Spinal cord (tissue), 10 donors: Measurements from ENCODE around the gene NKAPL. TPM values are rescaled to one million over a fixed set of nuclear protein-coding genes. Genes with fewer than 3 reads are reported as not detected.

ENCODE experiments used
- DNase-seq, 6 donors: peaks; one replicate each; pipeline versions ENCODE4 v3.0.0 to v3.0.0-alpha.2; 2013 to 2015; ENCODE audit warnings: low spot score in 6 of 6, low read depth in 4 of 6
- H3K27ac ChIP-seq: one replicate; pipeline ENCODE4 v1.5.1; 2013; ENCODE audit warnings: low read depth, low read length, control low read depth
- H3K27me3 ChIP-seq: one replicate; pipeline ENCODE4 v1.6.1; 2013; ENCODE audit warnings: low read length; ENCODE audit not compliant: control insufficient read depth, insufficient read depth
- H3K36me3 ChIP-seq: one replicate; pipeline ENCODE4 v1.6.1; 2013; ENCODE audit warnings: low read length; ENCODE audit not compliant: control insufficient read depth, insufficient read depth
- H3K4me1 ChIP-seq: one replicate; pipeline ENCODE4 v1.6.1; 2013; ENCODE audit warnings: low read length; ENCODE audit not compliant: control insufficient read depth, insufficient read depth
- H3K4me3 ChIP-seq: one replicate; pipeline ENCODE4 v1.5.1; 2013; ENCODE audit warnings: low read depth, low read length, control low read depth
- H3K9me3 ChIP-seq: one replicate; pipeline ENCODE4 v1.6.1; 2013; ENCODE audit warnings: low read length; ENCODE audit not compliant: control insufficient read depth, insufficient read depth
- WGBS: methylation state at CpG from one replicate; pipeline ENCODE4 v1.1.5; 2013; ENCODE audit warnings: missing lambda C conversion rate; ENCODE audit not compliant: insufficient coverage; 5-methylcytosine and 5-hydroxymethylcytosine counted together
- polyA plus RNA-seq, 2 donors: library from polyadenylated mRNA; unstranded; fragments of 120-200 nt; gene quantifications; one replicate each; pipeline ENCODE4 v1.2.1, GENCODE V29; 2013; ENCODE audit not compliant: insufficient read length in 2 of 2
- total RNA-seq, 2 donors: library from RNA; depleted of rRNA in 1 of 2; stranded (reverse); fragments of 120-200 nt in 1 of 2; fragments of >200 nt in 1 of 2; gene quantifications; one replicate each; pipeline versions ENCODE4 v1.2.3 to v1.2.4, GENCODE V29; 2013 to 2014
- donor health status: healthy.

Gene NKAPL
- total and polyA plus RNA-seq, 4 donors = 1.8 to 3.3 (median 2.7) TPM

GRCh38 chr6:28245206-28245941 lies 13.7 kb upstream of the NKAPL start:
- no peaks in the 10 kb centered on the region for H3K9me3 ChIP-seq
- H3K4me3 ChIP-seq = no peak overlapping the region
- H3K27ac ChIP-seq = no peak overlapping the region
- peaks cover 28% of the 10 kb centered on the region for H3K36me3 ChIP-seq
- no peaks in the 10 kb centered on the region for H3K27me3 ChIP-seq
- no peak for DNase-seq
- H3K4me1 ChIP-seq = no peaks in the 10 kb centered on the region
- WGBS = 90% methylated on average over 6 of the region's 6 CpGs

- Histone ChIP-seq H3K9me3 (no peaks in the 10 kb centered on the region), H3K36me3 (peaks cover 24% of the 10 kb centered on the region), H3K27ac (no peak overlapping the region), H3K4me1 (peaks cover 12% of the 10 kb centered on the region), H3K27me3 (no peaks in the 10 kb centered on the region), H3K4me3 (no peak overlapping the region)
- 75% methylated on average over 1 of the region's 1 CpG for WGBS
- DNase-seq = no peak
These were observed 10.2 kb upstream of the NKAPL start for GRCh38 chr6:28248916-28249315.

GRCh38 chr6:28250747-28251146 lies 8.3 kb upstream of the NKAPL start:
- H3K4me3 ChIP-seq = no peak overlapping the region
- no peak for DNase-seq

GRCh38 chr6:28251661-28252008 lies 7.5 kb upstream of the NKAPL start:
- WGBS = under 1% methylated on average over 25 of the region's 25 CpGs
- DNase-seq = no peak
- peak overlapping the region; percentile 59 for H3K4me3 ChIP-seq
- H3K36me3 ChIP-seq = peaks cover 7% of the 10 kb centered on the region
- H3K27me3 ChIP-seq = no peaks in the 10 kb centered on the region
- H3K4me1 ChIP-seq = peaks cover 12% of the 10 kb centered on the region
- H3K9me3 ChIP-seq = no peaks in the 10 kb centered on the region
- peak overlapping the region; percentile 6 for H3K27ac ChIP-seq

More at GRCh38 chr6:28250747-28251146, 8.3 kb upstream of the NKAPL start:
- Histone ChIP-seq H3K36me3 (peaks cover 15% of the 10 kb centered on the region), H3K9me3 (no peaks in the 10 kb centered on the region), H3K27ac (no peak overlapping the region), H3K27me3 (no peaks in the 10 kb centered on the region), H3K4me1 (peaks cover 12% of the 10 kb centered on the region)
- no CpG with 5 or more reads among the region's 2 CpGs for WGBS

GRCh38 chr6:28252009-28252975 lies 6.8 kb upstream of the NKAPL start, which contains the start of gene ZKSCAN4:
TSS of gene ZKSCAN4 (minus strand) at chr6:28252269. CDS start at chr6:28251980, 289 bp downstream.
- H3K27me3 ChIP-seq = no peaks in the 10 kb centered on the region
- H3K4me1 ChIP-seq = peaks cover 12% of the 10 kb centered on the region
- 3% methylated on average over 8 of the region's 14 CpGs for WGBS
- H3K4me3 ChIP-seq = peak within 1 kb of the TSS; percentile 59
- no peaks in the 10 kb centered on the region for H3K9me3 ChIP-seq
- H3K27ac ChIP-seq = peak within 1 kb of the TSS; percentile 21
- peaks cover 5% of the 10 kb centered on the region for H3K36me3 ChIP-seq
- peak; percentile 90 to 99 (median 92) for DNase-seq

GRCh38 chr6:28254121-28254519 lies 5.0 kb upstream of the NKAPL start:
- H3K4me1 ChIP-seq = peaks cover 18% of the 10 kb centered on the region
- H3K36me3 ChIP-seq = no peaks in the 10 kb centered on the region
- WGBS = 87% methylated on average over 1 of the region's 1 CpG
- H3K4me3 ChIP-seq = no peak overlapping the region
- H3K9me3 ChIP-seq = no peaks in the 10 kb centered on the region
- H3K27me3 ChIP-seq = peaks cover under 1% of the 10 kb centered on the region
- no peak overlapping the region for H3K27ac ChIP-seq
- DNase-seq = no peak

- peaks cover 3% of the 10 kb centered on the region for H3K27me3 ChIP-seq
- DNase-seq = no peak
- WGBS = no CpG with 5 or more reads among the region's 1 CpG
These were observed 2.1 kb upstream of the NKAPL start for GRCh38 chr6:28257042-28257441.

GRCh38 chr6:28263922-28264321 lies 4.8 kb downstream of the NKAPL start:
- H3K4me1 ChIP-seq = peaks cover 12% of the 10 kb centered on the region
- no peaks in the 10 kb centered on the region for H3K36me3 ChIP-seq
- peaks cover 6% of the 10 kb centered on the region for H3K27me3 ChIP-seq
- DNase-seq = no peak
- no CpG with 5 or more reads among the region's 2 CpGs for WGBS
- H3K27ac ChIP-seq = no peak overlapping the region
- peaks cover 5% of the 10 kb centered on the region for H3K9me3 ChIP-seq
- no peak overlapping the region for H3K4me3 ChIP-seq

More at GRCh38 chr6:28257042-28257441, 2.1 kb upstream of the NKAPL start:
- H3K4me3 ChIP-seq = no peak overlapping the region
- peaks cover 16% of the 10 kb centered on the region for H3K4me1 ChIP-seq
- H3K9me3 ChIP-seq = peaks cover 4% of the 10 kb centered on the region
- no peaks in the 10 kb centered on the region for H3K36me3 ChIP-seq
- H3K27ac ChIP-seq = no peak overlapping the region

GRCh38 chr6:28264834-28265401 lies 5.8 kb downstream of the NKAPL start:
- Histone ChIP-seq H3K4me1 (peaks cover 4% of the 10 kb centered on the region), H3K36me3 (no peaks in the 10 kb centered on the region), H3K4me3 (no peak overlapping the region), H3K27ac (no peak overlapping the region), H3K27me3 (peaks cover 3% of the 10 kb centered on the region), H3K9me3 (peaks cover 2% of the 10 kb centered on the region)
- no CpG with 5 or more reads among the region's 4 CpGs for WGBS
- no peak for DNase-seq
